ENCODE measurements around the gene EPS15.

DNA sequence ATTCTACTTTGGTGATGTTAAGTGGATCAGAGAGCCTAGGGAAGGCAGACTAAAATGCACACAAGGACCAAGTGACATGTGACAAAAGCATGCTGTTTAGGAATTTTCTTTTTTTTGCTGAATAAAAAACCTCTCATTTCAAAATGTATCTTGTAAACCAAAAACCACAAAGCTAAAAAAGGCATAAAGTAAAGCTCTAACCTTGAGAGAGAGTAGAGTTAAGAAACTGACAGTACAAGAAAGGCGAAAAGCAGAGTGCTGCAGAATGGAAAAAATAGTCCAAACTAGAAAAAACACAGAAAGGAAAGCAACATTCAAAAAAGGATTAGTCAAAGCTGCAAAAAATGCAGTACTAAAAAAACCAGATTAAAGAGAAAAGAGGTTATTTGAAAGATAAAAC, 76.5 kb downstream of the EPS15 start:
- TF ChIP-seq SPI1 (IDR thresholded peaks at IDR 0.05; ENCODE audit: low read depth, low read length) (no peak), TAF1 (IDR thresholded peaks at IDR 0.05; ENCODE audit: low read depth, low read length) (no peak), POLR2A (IDR thresholded peaks at IDR 0.05; ENCODE audit: low read depth, low read length) (no peak), POLR2AphosphoS5 (IDR thresholded peaks at IDR 0.05; ENCODE audit: low read depth, low read length) (no peak)

All from GM12891 (cell line).